Nephron (organoid): ENCODE data around the gene FREM1.

Source experiments
- H3K27ac Mint-ChIP-seq, 3 experiments: 2 replicates each; pipeline ENCODE4 v1.8.0; 2020; ENCODE audit warnings: mixed read lengths in 3 of 3, mild to moderate bottlenecking in 2 of 3, moderate library complexity in 1 of 3
- H3K27me3 Mint-ChIP-seq: 2 replicates; pipeline ENCODE4 v1.8.0; 2021; ENCODE audit warnings: low read depth, mild to moderate bottlenecking, moderate library complexity, mixed read lengths
- H3K36me3 Mint-ChIP-seq: 2 replicates; pipeline ENCODE4 v1.8.0; 2020; ENCODE audit warnings: low read depth, mixed read lengths
- H3K4me1 Mint-ChIP-seq: 2 replicates; pipeline ENCODE4 v1.8.0; 2020; ENCODE audit warnings: mixed read lengths
- H3K4me3 Mint-ChIP-seq, 3 experiments: 2 replicates each; pipeline ENCODE4 v1.8.0; 2020; ENCODE audit warnings: mild to moderate bottlenecking in 3 of 3, mixed read lengths in 3 of 3, moderate library complexity in 2 of 3
- H3K9me3 Mint-ChIP-seq: 2 replicates; pipeline ENCODE4 v1.8.0; 2020; ENCODE audit warnings: mixed read lengths
- CTCF ChIP-seq, 3 experiments: fragments of 200-600 bp; sonication (generic); IDR thresholded peaks; one replicate each; pipeline ENCODE4 v1.5.0; 2021; ENCODE audit warnings: antibody characterized with exemption in 3 of 3; ENCODE audit not compliant: unreplicated experiment in 3 of 3

Gene FREM1

GRCh38 chr9:14813336-14814248, 96.6 kb downstream of the FREM1 start:
- no peaks in the 10 kb centered on the region for H3K4me1 Mint-ChIP-seq
- H3K27ac Mint-ChIP-seq: peak overlapping the region in 2 of 3 experiments; percentile 6 to 7
- no peaks in the 10 kb centered on the region for H3K27me3 Mint-ChIP-seq
- H3K9me3 Mint-ChIP-seq: no peaks in the 10 kb centered on the region
- peaks cover 79% of the 10 kb centered on the region for H3K36me3 Mint-ChIP-seq
- TF ChIP-seq CTCF (IDR thresholded peaks at IDR 0.05; ENCODE audit: unreplicated experiment in 3 of 3): no peak
- no peak overlapping the region for H3K4me3 Mint-ChIP-seq

GRCh38 chr9:14812806-14813205, 97.4 kb downstream of the FREM1 start:
- Mint-ChIP-seq H3K36me3 (peaks cover 79% of the 10 kb centered on the region), H3K4me1 (no peaks in the 10 kb centered on the region), H3K27me3 (no peaks in the 10 kb centered on the region), H3K9me3 (no peaks in the 10 kb centered on the region), H3K4me3 (no peak overlapping the region), H3K27ac (no peak overlapping the region)
- no peak for TF ChIP-seq CTCF (IDR thresholded peaks at IDR 0.05; ENCODE audit: unreplicated experiment in 3 of 3)

- Mint-ChIP-seq H3K9me3 (no peaks in the 10 kb centered on the region), H3K27ac (no peak overlapping the region), H3K27me3 (no peaks in the 10 kb centered on the region), H3K36me3 (peaks cover 80% of the 10 kb centered on the region), H3K4me3 (no peak overlapping the region), H3K4me1 (no peaks in the 10 kb centered on the region)
- TF ChIP-seq CTCF (IDR thresholded peaks at IDR 0.05; ENCODE audit: unreplicated experiment in 3 of 3): no peak
These were observed 98.4 kb downstream of the FREM1 start for GRCh38 chr9:14811844-14812243.

GRCh38 chr9:14806941-14807520, 103.2 kb downstream of the FREM1 start:
- TF ChIP-seq CTCF (IDR thresholded peaks at IDR 0.05; ENCODE audit: unreplicated experiment in 3 of 3): no peak
- no peaks in the 10 kb centered on the region for H3K4me1 Mint-ChIP-seq
- H3K36me3 Mint-ChIP-seq: peaks cover 88% of the 10 kb centered on the region

GRCh38 chr9:14799030-14799429, 111.2 kb downstream of the FREM1 start:
- Mint-ChIP-seq H3K9me3 (no peaks in the 10 kb centered on the region), H3K4me3 (no peak overlapping the region), H3K27me3 (no peaks in the 10 kb centered on the region), H3K36me3 (peaks cover 59% of the 10 kb centered on the region), H3K4me1 (no peaks in the 10 kb centered on the region), H3K27ac (no peak overlapping the region)
- no peak for TF ChIP-seq CTCF (IDR thresholded peaks at IDR 0.05; ENCODE audit: unreplicated experiment in 3 of 3)

More at GRCh38 chr9:14806941-14807520, 103.2 kb downstream of the FREM1 start:
- no peaks in the 10 kb centered on the region for H3K27me3 Mint-ChIP-seq
- peak overlapping the region; percentile 27 to 70 (median 30) for H3K27ac Mint-ChIP-seq
- H3K9me3 Mint-ChIP-seq: no peaks in the 10 kb centered on the region
- H3K4me3 Mint-ChIP-seq: no peak overlapping the region
